ENCODE measurements around the gene SETD7. TPM values are rescaled to one million over a fixed set of nuclear protein-coding genes. Genes with fewer than 3 reads are reported as not detected.
"Not testable (repeated sequence)": the region's sequence is repeated elsewhere in the genome, so short reads cannot be mapped to it uniquely, and the experiment has no call there.

The SETD7 gene
- total RNA-seq, 1 donor from 2014 or later, result 51.8 TPM

- H3K4me3 ChIP-seq, result no peak overlapping the region
- no peaks in the 10 kb centered on the region for H3K9me3 ChIP-seq
- TF ChIP-seq POLR2AphosphoS5 (IDR thresholded peaks at IDR 0.05; ENCODE audit: insufficient read depth in 1 of 2, low read depth in 1 of 2) (no peak), POLR2A (IDR thresholded peaks at IDR 0.05) (no peak), CTCF (IDR thresholded peaks at IDR 0.05) (no peak)
- no peak for DNase-seq (ENCODE audit: extremely low spot score in 2 of 2)
- H3K27ac ChIP-seq, result no peak overlapping the region
- peaks cover 0 to 5% of the 10 kb centered on the region in 2 donors for H3K36me3 ChIP-seq
- intact Hi-C loops (cut with DNase I), result no loop called here
- H3K27me3 ChIP-seq, result no peaks in the 10 kb centered on the region
- H3K4me1 ChIP-seq, result no peaks in the 10 kb centered on the region
Observed at GRCh38 chr4:139469216-139469615, 86.8 kb downstream of the SETD7 start.

- H3K4me1 ChIP-seq; H3K27ac ChIP-seq; H3K4me3 ChIP-seq; H3K9me3 ChIP-seq; DNase-seq (ENCODE audit: extremely low spot score in 2 of 2); H3K36me3 ChIP-seq; H3K27me3 ChIP-seq; intact Hi-C loops (cut with DNase I): not testable (repeated sequence)
Observed at GRCh38 chr4:139468756-139469155, 87.3 kb downstream of the SETD7 start.

GRCh38 chr4:139465922-139466321, 90.1 kb downstream of the SETD7 start:
- TF ChIP-seq POLR2A (IDR thresholded peaks at IDR 0.05) (no peak), CTCF (IDR thresholded peaks at IDR 0.05) (no peak), POLR2AphosphoS5 (IDR thresholded peaks at IDR 0.05; ENCODE audit: insufficient read depth in 1 of 2, low read depth in 1 of 2) (no peak)
- DNase-seq (ENCODE audit: extremely low spot score in 2 of 2), result no peak
- H3K4me1 ChIP-seq, result no peaks in the 10 kb centered on the region
- no peak overlapping the region for H3K27ac ChIP-seq
- H3K27me3 ChIP-seq, result no peaks in the 10 kb centered on the region
- H3K4me3 ChIP-seq, result no peak overlapping the region
- intact Hi-C loops (cut with DNase I), result no loop called here
- no peaks in the 10 kb centered on the region for H3K9me3 ChIP-seq
- no peaks in the 10 kb centered on the region for H3K36me3 ChIP-seq

GRCh38 chr4:139464512-139464911, 91.5 kb downstream of the SETD7 start:
- H3K9me3 ChIP-seq; H3K27ac ChIP-seq; H3K4me3 ChIP-seq; H3K27me3 ChIP-seq; DNase-seq (ENCODE audit: extremely low spot score in 2 of 2); H3K4me1 ChIP-seq; H3K36me3 ChIP-seq; intact Hi-C loops (cut with DNase I): not testable (repeated sequence)

GRCh38 chr4:139461022-139461628, 94.9 kb downstream of the SETD7 start:
- intact Hi-C loops (cut with DNase I), result no loop called here
- H3K27ac ChIP-seq, result no peak overlapping the region

More at GRCh38 chr4:139461022-139461628, 94.9 kb downstream of the SETD7 start:
- no peak for TF ChIP-seq CTCF (IDR thresholded peaks at IDR 0.05)
- no peak for TF ChIP-seq POLR2AphosphoS5 (IDR thresholded peaks at IDR 0.05; ENCODE audit: insufficient read depth in 1 of 2, low read depth in 1 of 2)
- TF ChIP-seq POLR2A (IDR thresholded peaks at IDR 0.05), result no peak
- Histone ChIP-seq H3K9me3 (no peaks in the 10 kb centered on the region), H3K4me3 (no peak overlapping the region), H3K36me3 (no peaks in the 10 kb centered on the region), H3K27me3 (no peaks in the 10 kb centered on the region), H3K4me1 (peaks cover 39% of the 10 kb centered on the region)
- no peak for DNase-seq (ENCODE audit: extremely low spot score in 2 of 2)

Data from vagina (tissue), 2 donors.